OCI-LY1 (cell line): ENCODE results near the gene SKAP1.

ENCODE experiments used
- H2AFZ ChIP-seq: fragments of 200-600 bp; sonication (generic), shearing (Covaris generic); 2 replicates; pipeline ENCODE4 v1.6.0; 2014; ENCODE audit warnings: antibody characterized with exemption, mild to moderate bottlenecking, low read length
- H3F3A ChIP-seq: fragments of 200-600 bp; sonication (generic), shearing (Covaris generic); 2 replicates; pipeline ENCODE4 v1.6.0; 2014; ENCODE audit warnings: mild to moderate bottlenecking, antibody characterized with exemption, low read length, moderate library complexity; ENCODE audit not compliant: insufficient read depth
- H3K27ac ChIP-seq: fragments of 200-600 bp; sonication (generic); 2 replicates; pipeline ENCODE4 v1.5.1; 2014; ENCODE audit warnings: low read length, mixed run types, mild to moderate bottlenecking, low read depth; ENCODE audit not compliant: poor library complexity, severe bottlenecking
- H3K27me3 ChIP-seq: fragments of 200-600 bp; sonication (generic); 2 replicates; pipeline ENCODE4 v1.6.0; 2014; ENCODE audit warnings: antibody characterized with exemption, mild to moderate bottlenecking, low read length, moderate library complexity; ENCODE audit not compliant: insufficient read depth
- H3K36me3 ChIP-seq: fragments of 200-600 bp; sonication (generic); 2 replicates; pipeline ENCODE4 v1.6.1; 2014; ENCODE audit warnings: mild to moderate bottlenecking, antibody characterized with exemption, low read length, moderate library complexity, mixed read lengths; ENCODE audit not compliant: insufficient read depth
- H3K4me1 ChIP-seq: fragments of 200-600 bp; sonication (generic); 2 replicates; pipeline ENCODE4 v1.5.1; 2014; ENCODE audit warnings: mild to moderate bottlenecking, low read length, moderate library complexity; ENCODE audit not compliant: insufficient read depth, severe bottlenecking
- H3K4me2 ChIP-seq: fragments of 200-600 bp; sonication (generic), shearing (Covaris generic); 2 replicates; pipeline ENCODE4 v1.6.1; 2014; ENCODE audit warnings: low read length
- H3K4me3 ChIP-seq: fragments of 200-600 bp; sonication (generic); 2 replicates; pipeline ENCODE4 v1.5.1; 2014; ENCODE audit warnings: low read length, low read depth, mild to moderate bottlenecking, mixed read lengths; ENCODE audit not compliant: poor library complexity, severe bottlenecking
- H3K79me2 ChIP-seq: fragments of 200-600 bp; shearing (Covaris generic); 2 replicates; pipeline ENCODE4 v1.6.1; 2016; ENCODE audit warnings: mixed run types, low read length, mixed read lengths; ENCODE audit not compliant: insufficient read depth
- H3K9ac ChIP-seq: fragments of 200-600 bp; sonication (generic), shearing (Covaris generic); 2 replicates; pipeline ENCODE4 v1.6.1; 2014; ENCODE audit warnings: mild to moderate bottlenecking, low read length, mixed read lengths
- H3K9me2 ChIP-seq: fragments of 200-600 bp; sonication (generic), shearing (Covaris generic); 2 replicates; pipeline ENCODE4 v1.6.1; 2014; ENCODE audit warnings: low read depth, mild to moderate bottlenecking, low read length, mixed read lengths
- H3K9me3 ChIP-seq: fragments of 200-600 bp; shearing (Covaris generic); 2 replicates; pipeline ENCODE4 v1.6.1; 2014; ENCODE audit warnings: low read length, mixed read lengths
- H4K20me1 ChIP-seq: fragments of 200-600 bp; sonication (generic), shearing (Covaris generic); 2 replicates; pipeline ENCODE4 v1.6.0; 2016; ENCODE audit warnings: mild to moderate bottlenecking, low read length; ENCODE audit not compliant: insufficient read depth
- EZH2 ChIP-seq: fragments of 200-600 bp; sonication (generic), shearing (Covaris generic); IDR thresholded peaks from 2 replicates; pipeline ENCODE4 v1.8.0; 2017; ENCODE audit warnings: borderline replicate concordance, mixed run types, mild to moderate bottlenecking, antibody characterized with exemption, low read length, moderate library complexity, mixed read lengths
- TF ChIP-seq, protein P1 (sequence below): fragments of 200-600 bp; sonication (generic), shearing (Covaris generic); IDR thresholded peaks from 2 replicates; pipeline ENCODE4 v1.5.1; 2017; ENCODE audit warnings: mild to moderate bottlenecking, antibody characterized with exemption, low read length, moderate library complexity, mixed read lengths

SKAP1 gene

DNA sequence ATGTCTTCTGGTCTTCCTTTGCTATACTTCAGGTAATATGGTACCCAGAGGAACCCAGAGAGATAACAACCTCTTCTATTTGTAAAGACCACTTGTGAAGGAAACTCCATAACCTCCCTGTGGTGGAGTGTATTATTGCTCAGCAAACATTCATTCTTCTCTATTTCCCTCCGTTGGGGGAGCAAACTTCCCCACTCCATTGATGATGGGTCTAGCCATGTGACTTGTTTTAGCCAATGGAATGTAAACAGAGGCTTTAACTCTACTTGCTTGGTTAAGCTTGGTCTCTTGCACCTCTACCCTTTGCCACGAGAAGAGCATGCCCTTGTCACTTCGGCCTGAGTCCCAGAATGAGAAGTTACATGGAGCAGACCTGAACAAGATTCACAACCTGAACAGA lies 30.0 kb upstream of the SKAP1 start:
- H3F3A ChIP-seq = no peaks in the 10 kb centered on the region
- H3K4me3 ChIP-seq = no peak overlapping the region
- no peak overlapping the region for H3K4me2 ChIP-seq
- TF ChIP-seq EZH2 = no peak
- TF ChIP-seq, protein P1, sequence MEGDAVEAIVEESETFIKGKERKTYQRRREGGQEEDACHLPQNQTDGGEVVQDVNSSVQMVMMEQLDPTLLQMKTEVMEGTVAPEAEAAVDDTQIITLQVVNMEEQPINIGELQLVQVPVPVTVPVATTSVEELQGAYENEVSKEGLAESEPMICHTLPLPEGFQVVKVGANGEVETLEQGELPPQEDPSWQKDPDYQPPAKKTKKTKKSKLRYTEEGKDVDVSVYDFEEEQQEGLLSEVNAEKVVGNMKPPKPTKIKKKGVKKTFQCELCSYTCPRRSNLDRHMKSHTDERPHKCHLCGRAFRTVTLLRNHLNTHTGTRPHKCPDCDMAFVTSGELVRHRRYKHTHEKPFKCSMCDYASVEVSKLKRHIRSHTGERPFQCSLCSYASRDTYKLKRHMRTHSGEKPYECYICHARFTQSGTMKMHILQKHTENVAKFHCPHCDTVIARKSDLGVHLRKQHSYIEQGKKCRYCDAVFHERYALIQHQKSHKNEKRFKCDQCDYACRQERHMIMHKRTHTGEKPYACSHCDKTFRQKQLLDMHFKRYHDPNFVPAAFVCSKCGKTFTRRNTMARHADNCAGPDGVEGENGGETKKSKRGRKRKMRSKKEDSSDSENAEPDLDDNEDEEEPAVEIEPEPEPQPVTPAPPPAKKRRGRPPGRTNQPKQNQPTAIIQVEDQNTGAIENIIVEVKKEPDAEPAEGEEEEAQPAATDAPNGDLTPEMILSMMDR = no peak
- no peaks in the 10 kb centered on the region for H4K20me1 ChIP-seq
- no peaks in the 10 kb centered on the region for H3K9me2 ChIP-seq
- H3K9me3 ChIP-seq = no peaks in the 10 kb centered on the region
- H3K27ac ChIP-seq = no peak overlapping the region
- no peaks in the 10 kb centered on the region for H3K79me2 ChIP-seq
- H3K4me1 ChIP-seq = no peaks in the 10 kb centered on the region
- H3K9ac ChIP-seq = no peak overlapping the region
- no peaks in the 10 kb centered on the region for H3K36me3 ChIP-seq
- H3K27me3 ChIP-seq = no peaks in the 10 kb centered on the region
- no peak overlapping the region for H2AFZ ChIP-seq

DNA sequence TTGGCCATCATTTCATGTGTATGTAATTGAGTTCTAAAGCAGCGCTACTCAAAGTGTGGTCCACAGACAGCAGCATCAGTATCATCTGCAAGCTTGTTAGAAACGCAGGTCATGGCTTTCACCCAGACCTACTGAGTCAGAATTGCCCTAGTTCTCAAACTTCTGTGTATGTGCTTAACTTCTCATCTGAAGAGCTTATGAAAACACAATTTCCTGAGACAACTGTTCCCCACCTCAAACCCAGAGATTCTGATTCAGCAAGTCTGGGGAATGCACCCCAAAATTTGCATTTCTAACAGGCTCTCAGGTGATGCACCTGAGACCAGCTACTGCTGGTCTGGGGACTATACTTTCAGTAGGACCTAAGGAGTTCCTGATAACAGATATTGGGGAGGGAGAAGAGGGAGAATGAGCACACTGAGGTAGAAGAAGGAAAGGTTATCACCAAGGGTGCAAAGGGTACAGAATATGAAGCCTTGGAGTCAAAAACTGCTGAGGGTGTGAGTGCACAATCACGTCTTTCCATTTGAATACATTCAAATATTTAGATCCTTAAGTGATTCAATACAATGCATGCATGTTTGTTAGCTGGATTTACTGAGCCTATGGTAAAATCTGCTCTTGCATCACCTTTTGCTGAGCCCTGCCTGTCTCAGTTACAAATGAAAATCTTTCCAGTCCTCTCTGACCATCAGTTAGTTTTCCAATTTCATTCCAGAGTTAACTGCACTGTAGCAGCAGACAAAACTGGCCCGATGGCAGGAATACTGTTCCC lies 29.2 kb upstream of the SKAP1 start:
- H3K36me3 ChIP-seq = no peaks in the 10 kb centered on the region
- no peaks in the 10 kb centered on the region for H3K9me3 ChIP-seq
- TF ChIP-seq, protein P1 = no peak
- TF ChIP-seq EZH2 = no peak
- no peak overlapping the region for H3K4me3 ChIP-seq
- H3K27ac ChIP-seq = no peak overlapping the region
- H3K27me3 ChIP-seq = no peaks in the 10 kb centered on the region
- H4K20me1 ChIP-seq = no peaks in the 10 kb centered on the region
- no peaks in the 10 kb centered on the region for H3F3A ChIP-seq
- no peak overlapping the region for H3K9ac ChIP-seq
- H3K9me2 ChIP-seq = no peaks in the 10 kb centered on the region
- no peaks in the 10 kb centered on the region for H3K4me1 ChIP-seq
- H2AFZ ChIP-seq = no peak overlapping the region
- H3K4me2 ChIP-seq = no peak overlapping the region
- H3K79me2 ChIP-seq = no peaks in the 10 kb centered on the region

DNA sequence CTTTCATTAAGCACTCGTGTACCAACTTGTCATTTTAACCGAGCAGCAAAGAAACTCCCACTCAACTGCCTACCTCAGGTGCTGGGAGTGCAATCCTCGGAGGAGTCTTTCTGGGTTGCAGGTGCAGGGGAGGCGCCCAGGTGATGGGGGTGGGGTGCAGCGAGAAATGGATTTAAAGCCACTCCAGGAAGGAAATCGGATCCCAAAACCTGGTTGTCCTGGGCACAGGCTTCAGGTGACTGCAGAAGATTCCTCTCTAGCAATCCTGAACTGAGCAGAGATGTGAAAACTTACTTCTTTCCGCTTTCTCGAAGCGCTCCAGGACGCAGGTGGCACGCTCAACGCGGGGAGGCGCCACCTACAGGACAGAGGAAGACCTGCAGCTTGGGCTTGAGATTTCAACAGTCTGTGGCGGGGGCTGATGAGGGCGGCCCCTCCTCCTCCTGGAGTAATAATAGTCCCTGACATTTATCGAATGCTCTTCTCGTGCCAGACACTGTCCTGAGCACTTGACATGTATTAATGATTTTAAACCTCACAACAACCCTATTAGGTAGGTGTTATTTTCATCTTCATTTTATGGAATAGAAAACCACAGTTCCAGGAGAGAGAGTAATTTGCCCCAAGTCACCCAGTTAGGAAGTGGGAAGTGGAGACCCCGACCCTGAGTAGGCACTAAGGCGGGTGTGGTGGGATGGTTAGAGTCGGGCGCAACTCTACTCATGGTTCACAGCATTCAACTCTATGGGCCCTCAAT lies 27.2 kb upstream of the SKAP1 start:
- Histone ChIP-seq H3K4me3 (no peak overlapping the region), H2AFZ (no peak overlapping the region)

More for the DNA sequence above, 27.2 kb upstream of the SKAP1 start:
- Histone ChIP-seq H3K27ac (no peak overlapping the region), H4K20me1 (no peaks in the 10 kb centered on the region), H3K9me3 (no peaks in the 10 kb centered on the region), H3K27me3 (no peaks in the 10 kb centered on the region), H3K9ac (no peak overlapping the region), H3K4me1 (no peaks in the 10 kb centered on the region), H3K4me2 (peak overlapping the region; percentile 19; the same call in 1 of the 2 replicates), H3K79me2 (no peaks in the 10 kb centered on the region), H3F3A (no peaks in the 10 kb centered on the region), H3K36me3 (no peaks in the 10 kb centered on the region), H3K9me2 (no peaks in the 10 kb centered on the region)
- TF ChIP-seq, protein P1 = peak; percentile 96
- no peak for TF ChIP-seq EZH2
